HepG2 (cell line): ENCODE data around the gene LDLRAD4. TPM values are rescaled to one million over a fixed set of nuclear protein-coding genes. Genes with fewer than 3 reads are reported as not detected.
A peak's percentile ranks its signal among the peaks of the same experiment; 100 is the strongest.

Source experiments
- ARID5B ChIP-seq: IDR thresholded peaks from 2 replicates; pipeline ENCODE4 v1.4.0; 2020; ENCODE audit warnings: mild to moderate bottlenecking, missing genetic modification reagents
- ELF1 ChIP-seq: sonication (generic); formaldehyde crosslinking; IDR thresholded peaks from 2 replicates; pipeline ENCODE4 v1.4.0; 2020; ENCODE audit warnings: missing genetic modification reagents
- GZF1 ChIP-seq: sonication (generic); formaldehyde crosslinking; IDR thresholded peaks from 2 replicates; pipeline ENCODE4 v1.5.1; 2020; ENCODE audit warnings: mild to moderate bottlenecking, missing genetic modification reagents
- HOXA7 ChIP-seq: sonication (generic); formaldehyde crosslinking; IDR thresholded peaks from 2 replicates; pipeline ENCODE4 v1.8.1; 2022; ENCODE audit warnings: mild to moderate bottlenecking, missing genetic modification reagents, moderate library complexity
- KLF15 ChIP-seq: sonication (generic); formaldehyde crosslinking; IDR thresholded peaks from 2 replicates; pipeline ENCODE4 v1.8.1; 2023; ENCODE audit warnings: borderline replicate concordance, mild to moderate bottlenecking, inconsistent platforms, missing genetic modification reagents, mixed read lengths
- NFKB2 ChIP-seq: sonication (generic); formaldehyde crosslinking; IDR thresholded peaks from 2 replicates; pipeline ENCODE4 v1.4.0; 2020; ENCODE audit warnings: missing genetic modification reagents, borderline replicate concordance
- PAXIP1 ChIP-seq: sonication (generic); formaldehyde crosslinking; conservative IDR thresholded peaks from 2 replicates; pipeline ENCODE4 v1.4.0; 2020; ENCODE audit warnings: mild to moderate bottlenecking, missing genetic modification reagents, moderate library complexity
- RARA ChIP-seq: IDR thresholded peaks from 2 replicates; pipeline ENCODE4 v1.6.1; 2016; ENCODE audit warnings: missing genetic modification reagents, missing compliant biosample characterization
- YY1 ChIP-seq: IDR thresholded peaks from 2 replicates; pipeline ENCODE4 v1.6.1; 2011; ENCODE audit warnings: low read length, low read depth, moderate library complexity, mild to moderate bottlenecking; ENCODE audit not compliant: insufficient read depth, insufficient replicate concordance
- ZFY ChIP-seq: sonication (generic); formaldehyde crosslinking; IDR thresholded peaks from 2 replicates; pipeline ENCODE4 v1.4.0; 2020; ENCODE audit warnings: missing genetic modification reagents
- ZNF142 ChIP-seq: sonication (generic); formaldehyde crosslinking; IDR thresholded peaks from 2 replicates; pipeline ENCODE4 v1.4.0; 2020; ENCODE audit warnings: missing genetic modification reagents
- ZNF17 ChIP-seq: sonication (generic); formaldehyde crosslinking; IDR thresholded peaks from 2 replicates; pipeline ENCODE4 v1.5.0; 2020; ENCODE audit warnings: mild to moderate bottlenecking, missing genetic modification reagents
- ZNF354B ChIP-seq: sonication (generic); formaldehyde crosslinking; IDR thresholded peaks from 2 replicates; pipeline ENCODE4 v1.8.0; 2022; ENCODE audit warnings: mild to moderate bottlenecking, missing genetic modification reagents
- ZNF468 ChIP-seq: sonication (generic); formaldehyde crosslinking; IDR thresholded peaks from 2 replicates; pipeline ENCODE4 v1.8.0; 2022; ENCODE audit warnings: mild to moderate bottlenecking, moderate library complexity, missing genetic modification reagents
- polyA plus RNA-seq, 8 experiments: library from polyadenylated mRNA; depleted of rRNA in 3 of 8; stranded (reverse) in 7 of 8; unstranded in 1 of 8; fragments of >200 nt; fragmentation: Illumina TruSeq in 4 of 8; extraction: Trizol in 4 of 8; gene quantifications; 2 replicates each; pipeline versions ENCODE4 v1.2.1 to v1.2.3, GENCODE V29; 2011 to 2016; ENCODE audit warnings: low read depth in 4 of 8, missing spikeins in 1 of 8, mixed read lengths in 1 of 8; ENCODE audit not compliant: insufficient read depth in 1 of 8
- total RNA-seq, 5 experiments: library from RNA; depleted of rRNA; stranded (reverse); fragments of >200 nt; fragmentation: Illumina TruSeq; extraction: Trizol; gene quantifications; 2 replicates each; pipeline ENCODE4 v1.2.3, GENCODE V29; 2016; ENCODE audit warnings: low read depth in 1 of 5
- TF ChIP-seq, protein P1 (sequence below): sonication (generic); formaldehyde crosslinking; IDR thresholded peaks from 2 replicates; pipeline ENCODE4 v1.5.0; 2020; ENCODE audit warnings: mild to moderate bottlenecking, missing genetic modification reagents, moderate library complexity

LDLRAD4 gene
- total and polyA plus RNA-seq, 2 of the 13 experiments (the other 11 are each of a cell fraction or from before 2014, with no cell fraction given), result 13.6 to 20.9 TPM

GRCh38 chr18:13217971-13218367 is 591 bp upstream of the LDLRAD4 start (continued):
- TF ChIP-seq PAXIP1, result no peak; the same call in 1 of the 2 replicates
- no peak for TF ChIP-seq ZNF354B (CRISPR knock-in tag)
- TF ChIP-seq ARID5B, result no peak
- TF ChIP-seq ELF1 (CRISPR knock-in tag), result no peak
- no peak for TF ChIP-seq GZF1 (CRISPR knock-in tag)
- TF ChIP-seq RARA, result no peak
- TF ChIP-seq HOXA7 (CRISPR knock-in tag), result no peak
- TF ChIP-seq, protein P1, sequence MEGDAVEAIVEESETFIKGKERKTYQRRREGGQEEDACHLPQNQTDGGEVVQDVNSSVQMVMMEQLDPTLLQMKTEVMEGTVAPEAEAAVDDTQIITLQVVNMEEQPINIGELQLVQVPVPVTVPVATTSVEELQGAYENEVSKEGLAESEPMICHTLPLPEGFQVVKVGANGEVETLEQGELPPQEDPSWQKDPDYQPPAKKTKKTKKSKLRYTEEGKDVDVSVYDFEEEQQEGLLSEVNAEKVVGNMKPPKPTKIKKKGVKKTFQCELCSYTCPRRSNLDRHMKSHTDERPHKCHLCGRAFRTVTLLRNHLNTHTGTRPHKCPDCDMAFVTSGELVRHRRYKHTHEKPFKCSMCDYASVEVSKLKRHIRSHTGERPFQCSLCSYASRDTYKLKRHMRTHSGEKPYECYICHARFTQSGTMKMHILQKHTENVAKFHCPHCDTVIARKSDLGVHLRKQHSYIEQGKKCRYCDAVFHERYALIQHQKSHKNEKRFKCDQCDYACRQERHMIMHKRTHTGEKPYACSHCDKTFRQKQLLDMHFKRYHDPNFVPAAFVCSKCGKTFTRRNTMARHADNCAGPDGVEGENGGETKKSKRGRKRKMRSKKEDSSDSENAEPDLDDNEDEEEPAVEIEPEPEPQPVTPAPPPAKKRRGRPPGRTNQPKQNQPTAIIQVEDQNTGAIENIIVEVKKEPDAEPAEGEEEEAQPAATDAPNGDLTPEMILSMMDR (CRISPR knock-in tag), result no peak
- TF ChIP-seq KLF15 (CRISPR knock-in tag), result no peak
- TF ChIP-seq ZNF142 (CRISPR knock-in tag), result no peak
- no peak for TF ChIP-seq ZNF468 (CRISPR knock-in tag)
- TF ChIP-seq YY1, result no peak
- TF ChIP-seq ZFY (CRISPR knock-in tag), result peak; percentile 61
- TF ChIP-seq NFKB2 (CRISPR knock-in tag), result no peak
- no peak for TF ChIP-seq ZNF17
